HCT116 (cell line): Measurements from ENCODE around the gene EPHA3. TPM values are rescaled to one million over a fixed set of nuclear protein-coding genes. Genes with fewer than 3 reads are reported as not detected.

Experiments
- ATAC-seq: fragments of 200-7000 bp; cut with Tn5 transposase; 2 replicates; pipeline ENCODE4 v1.9.1; 2020; ENCODE audit warnings: mild to moderate bottlenecking, moderate library complexity
- BruUV-seq: library from RNA; stranded (reverse); fragments of 400-500 nt; replicated peaks from 2 replicates; lab custom pipeline; 2021; lab: Mats Ljungman, UMichigan
- CTCF ChIA-PET: fragments of 300-600 bp; sonication (Branson Sonifier 250); formaldehyde crosslinking; loops from one replicate; lab custom pipeline; 2021; ENCODE audit warnings: antibody characterized with exemption; lab: Charles Lee
- POLR2A ChIA-PET: fragments of 300-600, 350-600 bp; sonication (Branson Sonifier 250); formaldehyde crosslinking; loops from one replicate; lab custom pipeline; 2021; ENCODE audit warnings: antibody characterized with exemption; lab: Charles Lee
- RAD21 ChIA-PET, 2 experiments: fragments of 300-600 bp; sonication (Branson Sonifier 250); formaldehyde crosslinking; loops; one replicate each; lab custom pipeline; 2023; ENCODE audit warnings: low total read pairs in 2 of 2; ENCODE audit not compliant: uncharacterized antibody in 2 of 2, unreplicated experiment in 2 of 2, low non-redundant PET in 1 of 2; lab: Charles Lee
- DNase-seq: peaks from one replicate; pipeline ENCODE4 v3.0.0-alpha.2; 2010; ENCODE audit warnings: low read depth, low spot score
- H2AFZ ChIP-seq: fragments of 200-600 bp; shearing (Covaris generic), sonication (generic); 2 replicates; pipeline ENCODE4 v1.6.1; 2017; ENCODE audit warnings: low read depth, mixed run types, mixed read lengths, antibody characterized with exemption, low read length; ENCODE audit not compliant: poor library complexity, severe bottlenecking
- H3K27ac ChIP-seq: 2 replicates; pipeline ENCODE4 v1.5.1; 2012; ENCODE audit warnings: low read depth, low read length
- H3K27me3 ChIP-seq: fragments of 200-600 bp; sonication (generic); 2 replicates; pipeline ENCODE4 v1.6.1; 2016; ENCODE audit warnings: mixed run types, low read length, mixed read lengths; ENCODE audit not compliant: insufficient read depth
- H3K36me3 ChIP-seq, 2 experiments: fragments of 200-500 bp in 1 of 2; fragments of 200-600 bp in 1 of 2; sonication (Bioruptor generic) in 1 of 2; sonication (generic) in 1 of 2; 2 replicates each; pipeline versions ENCODE4 v1.5.1 to v1.6.1; 2014 to 2016; ENCODE audit warnings: low read length in 2 of 2, inconsistent platforms in 1 of 2, mixed read lengths in 1 of 2, mixed run types in 1 of 2; ENCODE audit not compliant: insufficient read depth in 2 of 2, control insufficient read depth in 1 of 2
- H3K4me1 ChIP-seq, 2 experiments: fragments of 200-600 bp in 1 of 2; sonication (generic) in 1 of 2; 2 replicates each; pipeline versions ENCODE4 v1.5.1 to v1.6.1; 2012 to 2017; ENCODE audit warnings: low read length in 2 of 2, inconsistent platforms in 1 of 2, mild to moderate bottlenecking in 1 of 2, mixed read lengths in 1 of 2, mixed run types in 1 of 2, moderate library complexity in 1 of 2; ENCODE audit not compliant: insufficient read depth in 2 of 2, control insufficient read depth in 1 of 2
- H3K4me2 ChIP-seq: fragments of 200-600 bp; sonication (generic); 2 replicates; pipeline ENCODE4 v1.6.1; 2017; ENCODE audit warnings: mixed run types, low read length, mixed read lengths
- H3K4me3 ChIP-seq, 2 experiments: fragments of 200-600 bp in 1 of 2; sonication (generic) in 1 of 2; replicated peaks in 1 of 2; 2 replicates each; pipeline ENCODE4 v1.5.1; 2011 to 2016; ENCODE audit warnings: low read length in 2 of 2, control low read depth in 1 of 2, low read depth in 1 of 2, mild to moderate bottlenecking in 1 of 2, mixed read lengths in 1 of 2, mixed run types in 1 of 2
- H3K79me2 ChIP-seq: fragments of 200-600 bp; sonication (generic); 2 replicates; pipeline ENCODE4 v1.6.1; 2017; ENCODE audit warnings: mild to moderate bottlenecking, mixed run types, low read length, moderate library complexity, mixed read lengths; ENCODE audit not compliant: insufficient read depth
- H3K9ac ChIP-seq: fragments of 200-600 bp; sonication (generic); 2 replicates; pipeline ENCODE4 v1.6.1; 2016; ENCODE audit warnings: low read length, mixed read lengths
- H3K9me2 ChIP-seq: fragments of 200-600 bp; sonication (generic), shearing (Covaris generic); 2 replicates; pipeline ENCODE4 v1.6.1; 2017; ENCODE audit warnings: mixed run types, mild to moderate bottlenecking, moderate library complexity; ENCODE audit not compliant: insufficient read depth
- H3K9me3 ChIP-seq, 2 experiments: fragments of 200-500 bp in 1 of 2; fragments of 200-600 bp in 1 of 2; sonication (Bioruptor generic) in 1 of 2; sonication (generic) in 1 of 2; 2 replicates each; pipeline ENCODE4 v1.6.1; 2014 to 2017; ENCODE audit warnings: low read length in 2 of 2, mixed read lengths in 2 of 2, inconsistent platforms in 1 of 2, low read depth in 1 of 2, mild to moderate bottlenecking in 1 of 2, mixed run types in 1 of 2, moderate library complexity in 1 of 2; ENCODE audit not compliant: control insufficient read depth in 1 of 2, insufficient read depth in 1 of 2
- H4K20me1 ChIP-seq: fragments of 200-600 bp; sonication (generic), shearing (Covaris generic); 2 replicates; pipeline ENCODE4 v1.6.1; 2017; ENCODE audit warnings: mixed run types, mild to moderate bottlenecking, moderate library complexity; ENCODE audit not compliant: insufficient read depth
- CBX3 ChIP-seq: IDR thresholded peaks from 2 replicates; pipeline ENCODE4 v1.6.1; 2012; ENCODE audit warnings: low read depth
- CEBPB ChIP-seq: IDR thresholded peaks from 2 replicates; pipeline ENCODE4 v1.6.1; 2012; ENCODE audit warnings: low read depth
- ELF1 ChIP-seq: IDR thresholded peaks from 2 replicates; pipeline ENCODE4 v1.6.1; 2012; ENCODE audit warnings: low read depth, borderline replicate concordance
- EZH2 ChIP-seq: fragments of 200-600 bp; sonication (generic); IDR thresholded peaks from 2 replicates; pipeline ENCODE4 v1.6.1; 2017; ENCODE audit warnings: antibody characterized with exemption, mixed run types
- JUND ChIP-seq: IDR thresholded peaks from 2 replicates; pipeline ENCODE4 v1.6.1; 2012
- POLR2A ChIP-seq: IDR thresholded peaks from 2 replicates; pipeline ENCODE4 v1.7.0; 2011; ENCODE audit warnings: borderline replicate concordance; ENCODE audit not compliant: insufficient read depth, insufficient read length; ENCODE audit errors: extremely low read depth
- POLR2AphosphoS5 ChIP-seq: IDR thresholded peaks from 2 replicates; pipeline ENCODE4 v1.6.1; 2011; ENCODE audit warnings: mild to moderate bottlenecking, low read depth, low read length, moderate library complexity
- RAD21 ChIP-seq: IDR thresholded peaks from 2 replicates; pipeline ENCODE4 v1.6.1; 2012; ENCODE audit warnings: low read depth, mild to moderate bottlenecking
- SIN3A ChIP-seq: IDR thresholded peaks from 2 replicates; pipeline ENCODE4 v1.6.1; 2012; ENCODE audit warnings: low read depth
- SP1 ChIP-seq: IDR thresholded peaks from 2 replicates; pipeline ENCODE4 v1.6.1; 2012; ENCODE audit warnings: low read depth
- SRF ChIP-seq: IDR thresholded peaks from 2 replicates; pipeline ENCODE4 v1.6.1; 2012; ENCODE audit warnings: low read depth
- YY1 ChIP-seq: IDR thresholded peaks from 2 replicates; pipeline ENCODE4 v1.6.1; 2011; ENCODE audit warnings: low read length, low read depth, moderate library complexity, mild to moderate bottlenecking; ENCODE audit not compliant: insufficient replicate concordance; ENCODE audit errors: extremely low read depth
- ZFX ChIP-seq: fragments of 450-650 bp; IDR thresholded peaks from 2 replicates; pipeline ENCODE4 v1.6.1; 2017
- ZNF274 ChIP-seq: fragments of 200-500 bp; sonication (Bioruptor generic); IDR thresholded peaks from 2 replicates; pipeline ENCODE4 v1.6.1; 2014; ENCODE audit warnings: mild to moderate bottlenecking, low read depth, low read length, inconsistent platforms
- intact Hi-C: fragments of 100-400 bp; cut with micrococcal nuclease; formaldehyde crosslinking; loops from 2 replicates; pipeline ENCODE4 v1.10.0; 2022
- total RNA-seq: library from RNA; stranded (reverse); gene quantifications from one replicate; pipeline ENCODE4 v1.2.1, GENCODE V29; 2021; ENCODE audit not compliant: unreplicated experiment
- TF ChIP-seq, protein P1 (sequence below): IDR thresholded peaks from 2 replicates; pipeline ENCODE4 v1.6.1; 2011; ENCODE audit warnings: mild to moderate bottlenecking, low read length, moderate library complexity; ENCODE audit not compliant: insufficient replicate concordance; ENCODE audit errors: extremely low read depth
- TF ChIP-seq, protein P2 (sequence below), 3 experiments: fragments of 200-600 bp in 1 of 3; sonication (generic) in 1 of 3; IDR thresholded peaks in 2 of 3; conservative IDR thresholded peaks in 1 of 3; 2 replicates each; pipeline ENCODE4 v1.5.1; 2012 to 2017; ENCODE audit warnings: low read depth in 2 of 3, low read length in 2 of 3, antibody characterized with exemption in 1 of 3, borderline replicate concordance in 1 of 3, control low read depth in 1 of 3, mild to moderate bottlenecking in 1 of 3, mixed read lengths in 1 of 3, mixed run types in 1 of 3, moderate library complexity in 1 of 3; ENCODE audit not compliant: insufficient read depth in 1 of 3
- TF ChIP-seq, protein P3 (sequence below): IDR thresholded peaks from 2 replicates; pipeline ENCODE4 v1.6.1; 2012
- TF ChIP-seq, protein P4 (sequence below): IDR thresholded peaks from 2 replicates; pipeline ENCODE4 v1.6.1; 2012
- TF ChIP-seq, protein P5 (sequence below): IDR thresholded peaks from 2 replicates; pipeline ENCODE4 v1.6.1; 2012; ENCODE audit warnings: low read depth

EPHA3 gene
- total RNA-seq, 1 experiment from 2014 or later: not detected

DNA sequence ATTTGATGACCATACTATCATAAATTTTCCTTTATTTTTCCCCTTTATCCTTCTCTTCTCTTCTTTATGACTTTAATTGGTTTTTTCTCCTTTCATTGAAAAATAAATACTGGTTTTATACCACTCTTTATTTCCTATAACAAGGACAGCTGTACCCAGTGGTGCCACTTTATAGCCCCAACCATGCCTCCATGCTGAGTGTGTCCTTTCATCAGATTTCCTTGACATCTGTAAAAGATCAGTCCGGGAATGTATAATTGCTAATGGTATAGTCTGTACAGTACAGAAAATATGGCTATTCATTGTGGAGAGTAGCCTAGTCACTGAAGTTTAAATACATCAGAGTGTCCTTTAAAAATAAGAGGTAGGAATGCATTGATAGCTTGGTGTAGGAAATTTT is 74.6 kb downstream of the EPHA3 start:
- BruUV-seq: no TSS peak
- TF ChIP-seq, protein P1, sequence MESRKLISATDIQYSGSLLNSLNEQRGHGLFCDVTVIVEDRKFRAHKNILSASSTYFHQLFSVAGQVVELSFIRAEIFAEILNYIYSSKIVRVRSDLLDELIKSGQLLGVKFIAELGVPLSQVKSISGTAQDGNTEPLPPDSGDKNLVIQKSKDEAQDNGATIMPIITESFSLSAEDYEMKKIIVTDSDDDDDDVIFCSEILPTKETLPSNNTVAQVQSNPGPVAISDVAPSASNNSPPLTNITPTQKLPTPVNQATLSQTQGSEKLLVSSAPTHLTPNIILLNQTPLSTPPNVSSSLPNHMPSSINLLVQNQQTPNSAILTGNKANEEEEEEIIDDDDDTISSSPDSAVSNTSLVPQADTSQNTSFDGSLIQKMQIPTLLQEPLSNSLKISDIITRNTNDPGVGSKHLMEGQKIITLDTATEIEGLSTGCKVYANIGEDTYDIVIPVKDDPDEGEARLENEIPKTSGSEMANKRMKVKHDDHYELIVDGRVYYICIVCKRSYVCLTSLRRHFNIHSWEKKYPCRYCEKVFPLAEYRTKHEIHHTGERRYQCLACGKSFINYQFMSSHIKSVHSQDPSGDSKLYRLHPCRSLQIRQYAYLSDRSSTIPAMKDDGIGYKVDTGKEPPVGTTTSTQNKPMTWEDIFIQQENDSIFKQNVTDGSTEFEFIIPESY: no peak
- TF ChIP-seq ZFX (no peak), ELF1 (no peak), SP1 (no peak), CBX3 (no peak), ZNF274 (no peak), SIN3A (no peak), POLR2A (no peak), POLR2AphosphoS5 (no peak), YY1 (no peak), JUND (no peak), CEBPB (no peak), RAD21 (no peak), EZH2 (no peak), SRF (no peak)
- TF ChIP-seq, protein P2, sequence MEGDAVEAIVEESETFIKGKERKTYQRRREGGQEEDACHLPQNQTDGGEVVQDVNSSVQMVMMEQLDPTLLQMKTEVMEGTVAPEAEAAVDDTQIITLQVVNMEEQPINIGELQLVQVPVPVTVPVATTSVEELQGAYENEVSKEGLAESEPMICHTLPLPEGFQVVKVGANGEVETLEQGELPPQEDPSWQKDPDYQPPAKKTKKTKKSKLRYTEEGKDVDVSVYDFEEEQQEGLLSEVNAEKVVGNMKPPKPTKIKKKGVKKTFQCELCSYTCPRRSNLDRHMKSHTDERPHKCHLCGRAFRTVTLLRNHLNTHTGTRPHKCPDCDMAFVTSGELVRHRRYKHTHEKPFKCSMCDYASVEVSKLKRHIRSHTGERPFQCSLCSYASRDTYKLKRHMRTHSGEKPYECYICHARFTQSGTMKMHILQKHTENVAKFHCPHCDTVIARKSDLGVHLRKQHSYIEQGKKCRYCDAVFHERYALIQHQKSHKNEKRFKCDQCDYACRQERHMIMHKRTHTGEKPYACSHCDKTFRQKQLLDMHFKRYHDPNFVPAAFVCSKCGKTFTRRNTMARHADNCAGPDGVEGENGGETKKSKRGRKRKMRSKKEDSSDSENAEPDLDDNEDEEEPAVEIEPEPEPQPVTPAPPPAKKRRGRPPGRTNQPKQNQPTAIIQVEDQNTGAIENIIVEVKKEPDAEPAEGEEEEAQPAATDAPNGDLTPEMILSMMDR (IDR thresholded peaks at IDR 0.05 in 2 of 3, conservative IDR thresholded peaks at IDR 0.05 in 1 of 3; ENCODE audit: borderline replicate concordance in 1 of 3, insufficient read depth in 1 of 3, low read depth in 2 of 3, low read length in 2 of 3): no peak
- TF ChIP-seq, protein P3, sequence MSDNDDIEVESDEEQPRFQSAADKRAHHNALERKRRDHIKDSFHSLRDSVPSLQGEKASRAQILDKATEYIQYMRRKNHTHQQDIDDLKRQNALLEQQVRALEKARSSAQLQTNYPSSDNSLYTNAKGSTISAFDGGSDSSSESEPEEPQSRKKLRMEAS: no peak
- TF ChIP-seq, protein P4, sequence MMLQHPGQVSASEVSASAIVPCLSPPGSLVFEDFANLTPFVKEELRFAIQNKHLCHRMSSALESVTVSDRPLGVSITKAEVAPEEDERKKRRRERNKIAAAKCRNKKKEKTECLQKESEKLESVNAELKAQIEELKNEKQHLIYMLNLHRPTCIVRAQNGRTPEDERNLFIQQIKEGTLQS: no peak
- TF ChIP-seq, protein P5, sequence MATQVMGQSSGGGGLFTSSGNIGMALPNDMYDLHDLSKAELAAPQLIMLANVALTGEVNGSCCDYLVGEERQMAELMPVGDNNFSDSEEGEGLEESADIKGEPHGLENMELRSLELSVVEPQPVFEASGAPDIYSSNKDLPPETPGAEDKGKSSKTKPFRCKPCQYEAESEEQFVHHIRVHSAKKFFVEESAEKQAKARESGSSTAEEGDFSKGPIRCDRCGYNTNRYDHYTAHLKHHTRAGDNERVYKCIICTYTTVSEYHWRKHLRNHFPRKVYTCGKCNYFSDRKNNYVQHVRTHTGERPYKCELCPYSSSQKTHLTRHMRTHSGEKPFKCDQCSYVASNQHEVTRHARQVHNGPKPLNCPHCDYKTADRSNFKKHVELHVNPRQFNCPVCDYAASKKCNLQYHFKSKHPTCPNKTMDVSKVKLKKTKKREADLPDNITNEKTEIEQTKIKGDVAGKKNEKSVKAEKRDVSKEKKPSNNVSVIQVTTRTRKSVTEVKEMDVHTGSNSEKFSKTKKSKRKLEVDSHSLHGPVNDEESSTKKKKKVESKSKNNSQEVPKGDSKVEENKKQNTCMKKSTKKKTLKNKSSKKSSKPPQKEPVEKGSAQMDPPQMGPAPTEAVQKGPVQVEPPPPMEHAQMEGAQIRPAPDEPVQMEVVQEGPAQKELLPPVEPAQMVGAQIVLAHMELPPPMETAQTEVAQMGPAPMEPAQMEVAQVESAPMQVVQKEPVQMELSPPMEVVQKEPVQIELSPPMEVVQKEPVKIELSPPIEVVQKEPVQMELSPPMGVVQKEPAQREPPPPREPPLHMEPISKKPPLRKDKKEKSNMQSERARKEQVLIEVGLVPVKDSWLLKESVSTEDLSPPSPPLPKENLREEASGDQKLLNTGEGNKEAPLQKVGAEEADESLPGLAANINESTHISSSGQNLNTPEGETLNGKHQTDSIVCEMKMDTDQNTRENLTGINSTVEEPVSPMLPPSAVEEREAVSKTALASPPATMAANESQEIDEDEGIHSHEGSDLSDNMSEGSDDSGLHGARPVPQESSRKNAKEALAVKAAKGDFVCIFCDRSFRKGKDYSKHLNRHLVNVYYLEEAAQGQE: no peak
- DNase-seq: no peak
- Histone ChIP-seq H3K4me2 (no peak overlapping the region), H3K9ac (no peak overlapping the region), H3K79me2 (no peaks in the 10 kb centered on the region), H4K20me1 (no peaks in the 10 kb centered on the region), H3K27me3 (no peaks in the 10 kb centered on the region), H3K4me3 (no peak overlapping the region), H2AFZ (no peak overlapping the region), H3K9me2 (no peaks in the 10 kb centered on the region), H3K9me3 (peaks cover 19% of the 10 kb centered on the region in 2 experiments), H3K36me3 (no peaks in the 10 kb centered on the region), H3K4me1 (no peaks in the 10 kb centered on the region), H3K27ac (no peak overlapping the region)
- ATAC-seq: no peak
- ChIA-PET CTCF (no interaction called here), RAD21 (no interaction called here), POLR2A (no interaction called here)
- intact Hi-C loops: no loop called here
